Right lobe of liver (tissue), 4 donors: ENCODE measurements around the gene CYP2U1.

Source experiments
- POLR2A ChIP-seq: fragments of 450-650 bp; IDR thresholded peaks from one replicate; pipeline ENCODE4 v1.6.1; 2017; ENCODE audit warnings: antibody characterized with exemption, mild to moderate bottlenecking
- TF ChIP-seq, protein P1 (sequence below), 4 donors: fragments of 200-600 bp in 3 of 4; fragments of 450-650 bp in 1 of 4; IDR thresholded peaks; one replicate each; pipeline versions ENCODE4 v1.5.1 to v1.8.0; 2016 to 2022; ENCODE audit warnings: antibody characterized with exemption in 4 of 4, mild to moderate bottlenecking in 2 of 4
- donor health status: DM: no; HTN: no; CAD: no.
- donor health status: DM: no; HTN: no; CAD: no.
- donor health status: DM: no; HTN: yes; CAD: no.

GRCh38 chr4:107970063-107970798, 38.9 kb downstream of the CYP2U1 start:
- TF ChIP-seq POLR2A: no peak
- TF ChIP-seq, protein P1, sequence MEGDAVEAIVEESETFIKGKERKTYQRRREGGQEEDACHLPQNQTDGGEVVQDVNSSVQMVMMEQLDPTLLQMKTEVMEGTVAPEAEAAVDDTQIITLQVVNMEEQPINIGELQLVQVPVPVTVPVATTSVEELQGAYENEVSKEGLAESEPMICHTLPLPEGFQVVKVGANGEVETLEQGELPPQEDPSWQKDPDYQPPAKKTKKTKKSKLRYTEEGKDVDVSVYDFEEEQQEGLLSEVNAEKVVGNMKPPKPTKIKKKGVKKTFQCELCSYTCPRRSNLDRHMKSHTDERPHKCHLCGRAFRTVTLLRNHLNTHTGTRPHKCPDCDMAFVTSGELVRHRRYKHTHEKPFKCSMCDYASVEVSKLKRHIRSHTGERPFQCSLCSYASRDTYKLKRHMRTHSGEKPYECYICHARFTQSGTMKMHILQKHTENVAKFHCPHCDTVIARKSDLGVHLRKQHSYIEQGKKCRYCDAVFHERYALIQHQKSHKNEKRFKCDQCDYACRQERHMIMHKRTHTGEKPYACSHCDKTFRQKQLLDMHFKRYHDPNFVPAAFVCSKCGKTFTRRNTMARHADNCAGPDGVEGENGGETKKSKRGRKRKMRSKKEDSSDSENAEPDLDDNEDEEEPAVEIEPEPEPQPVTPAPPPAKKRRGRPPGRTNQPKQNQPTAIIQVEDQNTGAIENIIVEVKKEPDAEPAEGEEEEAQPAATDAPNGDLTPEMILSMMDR (IDR thresholded peaks at IDR 0.05): no peak
